ENCODE measurements around the gene HYAL3.

The HYAL3 gene, protein sequence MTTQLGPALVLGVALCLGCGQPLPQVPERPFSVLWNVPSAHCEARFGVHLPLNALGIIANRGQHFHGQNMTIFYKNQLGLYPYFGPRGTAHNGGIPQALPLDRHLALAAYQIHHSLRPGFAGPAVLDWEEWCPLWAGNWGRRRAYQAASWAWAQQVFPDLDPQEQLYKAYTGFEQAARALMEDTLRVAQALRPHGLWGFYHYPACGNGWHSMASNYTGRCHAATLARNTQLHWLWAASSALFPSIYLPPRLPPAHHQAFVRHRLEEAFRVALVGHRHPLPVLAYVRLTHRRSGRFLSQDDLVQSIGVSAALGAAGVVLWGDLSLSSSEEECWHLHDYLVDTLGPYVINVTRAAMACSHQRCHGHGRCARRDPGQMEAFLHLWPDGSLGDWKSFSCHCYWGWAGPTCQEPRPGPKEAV

DNA sequence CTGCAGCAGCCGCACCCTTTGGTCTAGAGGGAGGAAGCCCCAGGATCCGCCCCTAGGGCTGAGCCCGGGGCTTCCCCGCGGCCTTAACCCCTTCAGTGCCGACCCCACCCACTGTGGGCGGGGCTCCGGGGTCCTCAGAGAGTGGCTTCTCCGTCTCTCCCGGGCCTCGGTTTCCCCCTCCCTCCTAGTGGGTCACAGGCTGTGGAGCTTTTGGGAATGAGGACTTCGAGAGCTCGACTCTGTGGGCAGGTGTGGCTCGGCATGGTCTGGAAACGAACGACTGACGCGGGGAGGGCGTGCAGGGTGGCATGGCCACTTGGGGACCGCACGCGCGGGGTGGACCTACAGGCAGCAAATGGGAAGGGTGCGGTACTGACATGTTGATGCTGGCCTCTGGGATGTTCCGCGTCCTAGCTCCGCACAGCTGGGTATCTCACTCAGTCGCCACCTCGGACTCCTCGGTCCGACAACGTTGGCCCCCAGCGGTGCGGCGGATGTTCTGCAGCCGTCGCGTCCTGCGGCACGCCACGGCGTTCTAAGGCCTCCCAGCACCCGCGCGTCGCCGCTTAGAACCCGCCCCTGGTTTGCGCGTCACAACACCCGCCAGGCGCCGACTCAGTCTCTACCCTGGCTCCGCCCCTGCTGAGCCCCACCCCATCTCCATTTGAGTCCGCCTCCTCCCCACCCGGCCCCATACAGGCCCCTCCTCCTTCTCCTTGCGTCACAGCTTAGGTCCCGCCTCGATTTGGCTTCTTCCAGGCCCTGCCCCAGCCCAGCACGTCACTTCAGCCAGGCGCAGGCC is at the start of gene HYAL3, which contains the start of gene NAA80:
Gene HYAL3, minus strand, starts transcription at position 570 of the 802 bp plus-strand sequence. CDS start 3,803 bp downstream, outside the sequence.
Gene NAA80, minus strand, starts transcription at position 570 of the 802 bp plus-strand sequence. CDS start 1,942 bp downstream, outside the sequence.
- peak; percentile 99 for DNase-seq

DNA sequence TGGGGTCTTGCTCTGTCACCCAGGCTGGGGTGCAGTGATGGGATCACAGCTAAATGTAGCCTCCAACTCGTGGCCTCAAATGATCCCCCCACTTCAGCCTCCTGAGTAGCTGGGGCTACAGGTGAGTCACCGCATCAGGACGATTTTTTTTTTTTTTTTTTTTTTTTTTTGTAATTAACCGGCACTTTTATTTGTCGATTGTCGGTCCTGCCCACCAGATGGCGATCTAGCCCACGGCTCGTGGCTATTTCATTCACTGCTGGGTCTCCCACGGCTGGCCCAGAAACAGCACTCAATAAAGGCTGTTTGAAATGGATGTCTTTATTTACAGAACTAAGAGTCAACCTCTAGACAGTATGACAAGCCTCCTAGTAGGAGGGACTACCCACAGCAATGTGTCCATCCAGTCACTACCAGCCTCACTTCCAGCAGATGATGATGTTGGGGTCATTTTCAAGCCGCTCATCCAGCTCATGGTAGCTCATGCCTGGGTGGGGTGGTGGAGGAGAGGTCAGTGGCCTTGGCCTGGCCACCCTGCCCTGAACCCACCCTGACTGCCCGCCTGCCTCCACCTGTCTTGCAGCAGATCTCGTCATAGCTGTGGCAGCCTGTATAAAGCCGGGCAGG is 48.1 kb upstream of the HYAL3 start:
- peak; percentile 76 for DNase-seq

DNA sequence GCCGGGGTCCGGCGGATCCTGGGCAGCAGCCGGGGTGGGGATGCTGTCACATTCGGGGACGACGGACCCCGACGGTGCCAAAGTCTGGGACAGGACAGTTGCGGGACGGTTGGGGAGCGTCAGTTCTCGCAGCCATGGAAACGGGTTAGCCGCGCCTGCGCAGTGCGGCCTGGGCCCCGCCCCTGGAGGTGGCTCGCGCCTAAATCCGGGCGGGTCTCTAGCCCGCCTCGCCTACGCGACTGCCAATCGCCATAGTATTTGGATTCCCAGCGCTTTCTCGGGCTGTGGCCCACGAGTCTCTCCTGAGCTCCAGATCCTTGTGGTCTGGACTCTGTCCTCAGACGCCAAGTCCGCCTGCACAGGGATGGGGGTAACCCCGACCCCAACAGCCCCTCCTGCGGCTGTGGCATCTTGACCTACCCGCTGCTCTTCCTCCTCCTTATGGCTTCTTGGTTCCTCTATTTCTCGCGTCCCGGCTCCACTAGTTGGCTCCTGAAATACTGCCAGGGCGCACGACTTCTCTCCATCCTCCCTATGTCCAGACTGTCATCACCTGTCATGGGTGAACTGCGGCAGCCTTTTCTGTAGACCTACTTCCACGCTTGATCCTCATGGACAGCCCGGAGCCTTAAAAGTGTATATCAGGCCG is 46.5 kb upstream of the HYAL3 start, which contains the start of gene ZMYND10:
Gene ZMYND10, minus strand, starts transcription at position 147 of the 649 bp plus-strand sequence. CDS start 153 bp downstream, outside the sequence.
- DNase-seq, result peak; percentile 51

DNA sequence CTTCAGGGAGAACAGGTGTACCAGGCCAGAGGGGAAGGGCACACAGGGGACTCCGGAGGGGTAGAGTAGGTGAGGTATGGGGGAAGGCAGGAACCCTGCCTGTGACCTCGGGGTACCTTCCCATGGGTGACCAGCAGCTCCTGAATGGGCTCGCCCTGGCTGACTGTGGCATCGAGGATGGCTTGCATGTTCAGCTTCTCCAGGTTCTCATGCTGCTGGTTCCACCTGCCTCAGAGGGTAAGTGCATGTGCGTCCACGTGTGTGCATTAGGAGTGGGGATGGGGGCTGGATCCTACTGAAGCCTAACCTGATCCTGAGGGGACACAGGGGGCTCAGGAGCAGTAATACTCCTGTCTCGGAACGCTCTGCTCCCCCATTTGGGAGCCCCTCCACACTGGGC is 45.8 kb upstream of the HYAL3 start:
- DNase-seq, result no peak

DNA sequence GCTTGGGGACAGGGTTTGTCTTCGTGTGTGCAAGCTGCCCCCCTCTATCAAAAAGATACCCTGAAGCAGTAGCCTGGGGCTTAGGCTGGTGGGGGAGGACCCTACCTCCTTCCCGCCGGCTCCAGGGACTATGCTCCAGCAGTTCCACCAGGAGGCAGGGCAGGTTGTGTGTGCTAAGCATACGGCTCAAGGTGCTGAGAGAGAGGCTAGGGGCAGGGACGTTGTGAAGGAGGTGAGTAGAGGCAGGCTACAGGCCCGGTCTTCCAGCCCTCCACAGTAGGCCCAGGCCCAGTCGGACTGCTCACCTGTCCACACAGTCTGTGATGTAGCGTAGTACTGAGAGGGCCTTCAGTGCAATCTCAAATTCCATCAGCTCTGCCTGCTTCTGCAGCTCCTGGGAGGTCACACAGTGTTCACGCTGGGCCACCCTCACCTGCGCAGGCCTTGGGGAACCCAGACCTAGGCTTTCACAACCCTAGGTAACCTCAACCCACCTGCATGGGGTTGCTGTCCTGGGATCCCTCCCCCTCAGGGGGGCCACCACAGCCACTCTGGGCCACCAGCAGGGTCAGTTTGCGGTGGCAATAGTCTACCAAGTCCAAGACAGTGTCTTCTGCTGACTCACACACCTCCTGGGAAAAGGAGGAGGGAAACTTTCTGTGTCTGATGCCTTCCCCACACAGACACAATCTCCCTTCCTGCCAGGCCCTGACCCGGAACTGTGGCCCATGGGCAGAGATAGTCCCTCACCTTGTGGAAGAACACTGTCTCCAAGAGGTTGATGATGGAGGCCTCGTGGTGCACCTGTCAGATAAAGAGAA is 43.8 kb upstream of the HYAL3 start:
- no peak for DNase-seq

DNA sequence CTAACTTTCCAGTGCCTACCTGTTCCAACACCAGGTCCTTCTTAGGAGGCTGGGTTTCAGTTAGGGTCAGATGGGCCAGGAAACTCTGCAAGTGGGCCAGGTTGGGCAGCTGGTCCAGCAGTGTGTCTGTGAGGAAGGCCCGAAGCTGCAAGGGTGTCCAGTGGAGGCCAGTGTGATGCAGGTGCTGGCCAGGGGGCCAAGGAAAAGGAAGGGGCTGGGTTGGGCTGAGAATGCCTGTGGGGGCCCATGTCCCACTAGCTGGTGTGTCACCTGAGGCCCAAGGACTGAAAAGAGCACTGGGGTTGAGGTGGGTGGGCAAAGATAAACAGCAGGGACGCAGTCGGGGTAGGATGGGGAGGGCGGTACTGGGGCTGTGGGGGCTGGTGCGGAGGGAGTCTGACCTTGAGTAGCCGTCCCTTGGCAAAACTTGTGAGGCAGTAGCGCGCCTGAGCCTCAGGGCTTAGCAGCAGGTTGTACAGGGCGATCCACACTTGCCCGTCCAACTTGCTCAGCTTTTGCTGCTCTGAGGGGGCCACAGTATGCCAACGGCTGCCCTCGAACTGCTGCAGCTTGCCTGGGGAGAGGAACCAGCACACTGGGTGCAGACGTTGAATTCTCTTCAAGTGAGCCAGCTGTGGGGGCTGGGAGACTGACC is 42.9 kb upstream of the HYAL3 start:
- no peak for DNase-seq

DNA sequence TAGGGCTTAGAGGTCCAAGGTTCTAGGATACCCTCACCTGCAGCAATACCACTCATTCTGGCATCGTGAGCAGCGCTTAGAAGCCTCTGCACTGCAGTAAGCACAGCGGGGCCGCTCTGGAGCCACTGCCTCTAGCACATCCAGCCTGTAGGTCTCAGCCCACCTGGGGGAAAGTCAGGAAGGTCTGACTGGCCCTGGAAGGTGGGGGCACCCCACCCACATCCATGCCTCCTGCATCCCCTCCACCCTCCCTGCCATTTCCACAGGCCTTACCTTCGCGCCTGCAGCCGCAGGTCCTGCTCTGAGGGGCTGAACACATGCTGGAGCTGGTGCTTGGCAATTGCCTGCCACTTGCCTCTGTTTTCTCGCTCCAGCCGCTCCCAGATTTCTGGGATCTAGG is 42.3 kb upstream of the HYAL3 start:
- DNase-seq, result no peak

DNA sequence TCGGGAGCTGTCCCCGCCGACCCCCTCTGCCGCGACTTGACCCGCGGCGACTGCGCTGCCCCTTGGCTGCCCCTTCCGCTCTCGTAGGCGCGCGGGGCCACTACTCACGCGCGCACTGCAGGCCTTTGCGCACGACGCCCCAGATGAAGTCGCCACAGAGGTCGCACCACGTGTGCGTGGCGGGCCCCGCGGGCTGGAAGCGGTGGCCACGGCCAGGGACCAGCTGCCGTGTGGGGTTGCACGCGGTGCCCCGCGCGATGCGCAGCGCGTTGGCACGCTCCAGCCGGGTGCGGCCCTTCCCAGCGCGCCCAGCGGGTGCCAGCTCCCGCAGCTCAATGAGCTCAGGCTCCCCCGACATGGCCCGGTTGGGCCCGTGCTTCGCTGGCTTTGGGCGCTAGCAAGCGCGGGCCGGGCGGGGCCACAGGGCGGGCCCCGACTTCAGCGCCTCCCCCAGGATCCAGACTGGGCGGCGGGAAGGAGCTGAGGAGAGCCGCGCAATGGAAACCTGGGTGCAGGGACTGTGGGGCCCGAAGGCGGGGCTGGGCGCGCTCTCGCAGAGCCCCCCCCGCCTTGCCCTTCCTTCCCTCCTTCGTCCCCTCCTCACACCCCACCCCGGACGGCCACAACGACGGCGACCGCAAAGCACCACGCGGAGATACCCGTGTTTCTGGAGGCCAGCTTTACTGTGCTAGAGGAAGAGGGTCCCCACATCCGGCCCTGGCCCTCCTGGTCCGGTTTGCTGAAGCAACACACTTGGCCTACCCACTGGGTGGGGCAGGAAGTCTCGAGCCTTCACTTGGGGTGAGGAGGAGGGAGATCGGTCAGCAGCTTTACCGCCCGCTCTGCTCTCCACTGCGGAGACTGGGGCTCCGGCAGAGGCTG is 41.5 kb upstream of the HYAL3 start, which contains the start of gene RASSF1:
Gene RASSF1, minus strand, starts transcription at position 389 of the 882 bp plus-strand sequence. Its CDS starts 31 bp downstream, at position 358.
- DNase-seq, result peak; percentile 77

DNA sequence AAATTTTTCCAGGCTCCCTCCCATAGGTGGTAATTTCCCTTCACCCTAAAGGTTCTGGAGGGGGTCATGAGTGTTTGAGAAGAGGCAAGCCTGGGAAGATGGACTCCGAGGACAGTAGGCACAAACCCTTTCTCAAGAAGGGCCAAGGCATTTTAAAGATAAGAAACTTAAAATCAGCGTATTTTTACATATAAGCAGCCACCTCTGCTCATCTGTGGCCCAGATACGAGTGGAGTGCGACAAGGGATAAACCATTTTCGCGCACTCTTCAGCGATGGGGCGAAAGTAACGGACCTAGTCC is 40.9 kb upstream of the HYAL3 start:
- no peak for DNase-seq

DNA sequence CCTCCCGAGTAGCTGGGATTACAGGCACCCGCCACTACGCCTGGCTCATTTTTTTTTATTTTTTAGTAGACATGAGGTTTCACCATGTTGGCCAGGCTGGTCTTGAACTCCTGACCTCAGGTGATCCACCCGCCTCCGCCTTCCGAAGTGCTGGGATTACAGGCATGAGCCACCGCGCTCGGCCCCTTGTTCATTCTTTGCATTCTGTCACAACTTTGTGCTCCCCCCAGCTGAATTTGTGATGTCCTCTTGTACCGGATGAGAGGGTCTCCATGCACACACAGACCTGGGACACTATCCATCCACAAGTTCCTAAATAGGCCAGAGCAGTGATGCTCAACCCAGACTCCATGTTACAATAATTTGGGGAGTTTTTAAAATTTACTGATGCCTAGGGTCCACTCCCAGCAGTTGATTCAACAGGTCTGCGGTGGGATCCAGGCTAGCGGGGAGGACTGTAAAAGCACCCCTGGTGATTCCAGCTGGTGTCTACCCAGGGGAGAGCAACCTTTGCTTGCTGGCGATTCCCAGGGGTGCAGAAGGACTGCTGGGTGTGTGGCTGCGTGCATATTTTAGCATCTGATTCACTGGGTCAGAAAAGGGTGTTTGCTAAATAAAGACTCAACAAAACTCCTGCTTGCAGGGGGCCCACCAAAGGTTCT is 40.4 kb upstream of the HYAL3 start:
- peak; percentile 78 for DNase-seq

DNA sequence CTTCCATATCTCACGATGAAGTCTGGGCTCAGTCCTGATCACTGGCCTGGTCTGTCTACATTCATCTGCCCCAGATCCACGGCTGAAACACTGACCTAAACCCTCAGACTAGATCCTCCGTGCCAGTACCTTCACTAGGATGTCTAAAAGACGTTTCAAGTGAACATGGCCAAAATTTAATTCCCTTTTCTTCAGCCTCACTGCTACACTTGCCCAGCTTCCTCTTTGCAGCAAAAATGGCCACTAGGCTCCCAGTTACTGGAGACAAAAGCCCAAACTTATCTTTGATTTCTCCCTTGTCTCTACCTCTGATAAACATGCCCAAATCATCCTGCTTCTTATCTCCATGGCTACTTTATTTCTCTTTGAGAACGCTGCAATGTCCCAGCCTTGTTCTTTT is 39.8 kb upstream of the HYAL3 start:
- DNase-seq, result no peak

DNA sequence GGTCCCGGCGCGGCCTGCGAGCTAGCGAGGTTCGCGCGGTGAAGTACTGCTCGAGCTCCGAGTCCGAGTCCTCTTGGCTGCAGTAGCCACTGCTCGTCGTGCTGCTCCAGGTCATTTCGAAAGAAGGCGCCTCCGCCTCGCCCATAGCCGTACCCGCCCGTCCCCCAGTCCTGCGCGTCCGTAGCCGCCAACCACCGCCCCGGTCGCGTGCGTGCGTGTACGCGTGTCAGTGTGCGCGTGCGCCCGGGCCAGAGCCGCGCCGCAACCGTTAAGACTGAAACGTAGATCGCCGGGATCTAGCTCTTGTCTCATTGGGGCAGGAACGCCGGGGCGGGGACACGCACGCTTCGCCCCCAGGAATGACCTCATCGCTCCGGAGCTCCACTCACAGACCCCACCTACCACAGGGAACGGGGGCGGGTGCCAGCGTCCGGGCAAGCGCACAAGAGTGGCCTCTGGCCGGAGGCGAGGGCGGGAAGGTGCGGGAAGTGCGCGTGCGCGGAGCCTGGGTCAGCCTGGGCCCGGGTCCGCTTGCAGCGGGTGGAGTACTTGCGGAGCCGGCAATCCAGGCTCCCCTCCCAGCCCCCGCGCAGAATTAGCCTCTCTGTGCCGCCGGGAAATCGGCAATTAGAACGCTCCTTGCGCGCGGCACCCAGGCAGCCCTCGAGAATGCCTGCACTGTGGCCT is 38.1 kb upstream of the HYAL3 start:
- peak; percentile 99 for DNase-seq

DNA sequence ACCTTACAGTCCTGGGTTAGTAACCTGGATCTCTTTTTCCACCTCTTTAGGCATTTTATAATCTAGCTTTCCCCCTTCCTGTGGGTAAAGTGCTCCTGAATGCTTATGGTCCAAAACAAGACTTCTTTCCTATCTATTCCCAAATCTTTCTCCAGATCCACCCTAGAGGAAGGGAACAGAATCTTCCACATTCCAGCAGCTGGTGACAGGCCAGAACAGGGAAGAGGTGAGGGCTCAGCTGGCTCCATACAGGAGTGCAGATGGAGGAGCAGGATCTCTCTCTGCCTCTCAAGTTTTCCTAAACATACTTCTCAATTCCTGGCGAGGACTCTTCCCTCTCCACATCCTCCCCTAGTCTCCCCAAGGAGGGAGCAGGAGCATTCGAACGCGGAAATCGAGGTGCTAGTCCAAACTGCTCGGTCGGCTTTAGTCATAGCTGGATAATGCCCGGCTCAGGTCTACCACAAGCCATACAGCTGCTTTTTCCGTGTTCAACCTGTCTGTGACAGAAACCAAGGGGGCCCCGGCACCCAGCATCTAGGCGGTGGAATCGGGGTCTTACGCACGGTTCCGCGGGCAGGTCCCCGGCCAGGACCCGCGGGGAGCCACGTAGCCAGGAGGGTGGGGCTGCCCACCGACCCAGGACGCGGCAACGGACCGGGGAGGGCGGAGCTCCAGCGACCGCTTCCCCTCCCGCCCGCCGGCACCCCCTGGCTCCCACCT is 37.4 kb upstream of the HYAL3 start:
- peak; percentile 31 for DNase-seq

DNA sequence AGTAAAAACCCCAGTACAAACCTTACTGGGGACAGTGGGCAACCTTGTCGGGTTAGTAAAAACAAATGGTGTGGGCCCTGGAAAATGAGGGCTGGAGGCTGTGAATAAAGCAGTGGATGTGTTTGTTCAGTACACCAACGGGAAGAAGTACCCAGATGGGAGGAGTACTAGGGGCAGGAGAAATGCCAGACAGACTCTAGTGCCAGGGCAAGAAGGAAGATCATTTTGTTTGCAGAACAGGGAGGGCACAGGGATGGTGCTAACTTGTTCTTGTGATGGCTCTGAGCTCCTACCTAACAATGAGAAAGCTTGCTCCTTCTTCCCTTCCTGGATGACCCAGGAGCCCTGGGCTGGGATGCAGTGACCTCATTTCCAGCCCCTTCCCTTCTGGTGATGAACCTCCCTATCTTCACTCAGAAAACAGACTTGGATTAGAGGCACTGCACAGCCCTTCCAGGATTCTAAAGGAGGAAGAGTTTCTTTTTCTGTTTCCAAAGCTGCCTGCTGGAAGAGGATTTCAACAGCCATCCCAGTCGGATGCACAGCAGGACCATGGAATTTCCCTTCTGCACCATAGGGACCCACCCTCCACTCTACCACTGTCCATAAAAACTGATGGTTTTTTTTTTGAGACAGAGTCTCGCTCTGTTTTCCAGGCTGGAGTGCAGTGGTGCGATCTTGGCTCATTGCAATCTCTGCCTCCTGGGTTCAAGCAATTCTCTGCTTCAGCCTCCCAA is 35.3 kb upstream of the HYAL3 start:
- no peak for DNase-seq

DNA sequence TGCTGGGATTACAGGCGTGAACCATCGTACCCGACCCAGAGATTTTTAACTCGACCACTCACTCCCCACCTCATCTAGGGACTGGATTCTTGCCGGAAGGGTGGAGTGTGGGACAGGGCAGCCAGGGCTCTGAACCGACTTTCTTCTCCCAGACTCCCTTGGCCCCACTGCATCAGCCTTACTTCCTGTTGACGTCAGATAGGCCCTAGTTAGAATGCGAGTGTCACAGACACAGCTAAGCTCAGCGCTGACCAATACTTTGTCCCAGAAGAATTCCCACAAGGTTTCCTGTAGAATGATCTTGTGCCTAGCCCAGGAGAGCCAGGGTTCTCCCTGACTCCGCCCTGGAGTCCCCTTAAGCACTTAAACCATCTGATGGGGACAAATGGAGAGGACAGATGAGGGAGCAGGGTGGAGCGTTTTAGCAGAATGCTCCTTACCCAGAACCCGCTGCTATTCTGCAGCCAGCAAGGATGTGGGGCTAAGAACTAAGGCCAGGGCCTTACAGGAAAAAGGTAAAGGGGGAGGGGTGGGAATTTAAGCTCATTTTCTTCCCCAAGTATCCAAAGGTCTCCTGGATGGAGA is 34.6 kb upstream of the HYAL3 start:
- DNase-seq, result peak; percentile 55

DNA sequence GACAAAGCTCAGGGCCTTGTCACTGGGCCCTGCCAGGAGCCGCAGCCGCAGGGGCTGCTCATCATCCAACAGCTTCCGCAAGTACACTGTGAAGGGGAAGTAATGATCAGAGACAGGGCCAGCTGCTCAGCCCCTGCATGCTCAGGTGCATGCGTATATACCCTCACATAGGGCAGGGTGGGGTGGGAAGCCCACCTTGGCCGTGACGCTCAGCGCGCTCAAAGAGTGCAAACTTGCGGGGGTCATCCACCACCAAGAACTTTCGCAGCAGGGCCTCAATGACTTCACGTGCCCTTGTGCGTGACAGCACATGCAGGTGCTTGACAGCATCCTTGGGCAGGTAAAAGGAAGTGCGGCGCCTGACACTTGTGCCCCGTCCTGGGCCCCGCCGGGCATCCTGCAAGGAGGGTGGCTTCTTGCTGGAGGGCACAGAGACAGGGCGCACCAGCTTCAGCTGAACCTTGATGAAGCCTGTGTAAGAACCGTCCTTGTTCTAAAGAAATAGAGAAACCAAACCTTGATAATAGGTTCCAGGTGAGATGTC is 32.2 kb upstream of the HYAL3 start:
- DNase-seq, result no peak

DNA sequence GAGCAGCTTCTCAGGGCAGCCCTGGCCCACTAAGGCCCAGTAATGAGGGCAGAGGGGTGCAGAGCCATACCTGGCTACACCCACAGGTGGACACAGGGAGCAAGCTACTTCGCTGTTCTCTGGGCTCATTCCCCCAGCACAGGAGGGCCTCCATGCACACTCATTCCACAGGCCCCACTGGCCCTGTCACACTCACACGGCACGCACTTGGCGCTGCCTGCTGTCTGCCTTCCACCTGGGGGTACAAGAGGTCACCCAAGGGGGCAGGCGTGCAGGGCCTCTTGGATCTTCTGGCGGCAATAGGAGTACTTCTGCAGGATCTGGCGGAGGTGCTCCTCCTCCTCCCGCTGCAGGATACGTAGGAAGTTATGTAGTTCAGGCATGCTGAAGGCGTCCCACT is 31.1 kb upstream of the HYAL3 start:
- DNase-seq, result no peak

Data from fibroblast of skin of right biceps (primary cell).